ENCODE data around the gene NOPCHAP1.
"Not testable (repeated sequence)": the region's sequence is repeated elsewhere in the genome, so short reads cannot be mapped to it uniquely, and the experiment has no call there.

NOPCHAP1 gene

GRCh38 chr12:104964856-104965205 is 21.3 kb upstream of the NOPCHAP1 start:
- no peak for DNase-seq (ENCODE audit: low read depth)

- no peak for DNase-seq (ENCODE audit: low read depth)
Measured at GRCh38 chr12:104966677-104967076, 19.4 kb upstream of the NOPCHAP1 start.

- no peak for DNase-seq (ENCODE audit: low read depth)
Measured at GRCh38 chr12:104969343-104969742, 16.8 kb upstream of the NOPCHAP1 start.

- DNase-seq (ENCODE audit: low read depth) = no peak
Measured at GRCh38 chr12:104971306-104971705, 14.8 kb upstream of the NOPCHAP1 start.

- no peak for DNase-seq (ENCODE audit: low read depth)
Measured at GRCh38 chr12:104973250-104973649, 12.9 kb upstream of the NOPCHAP1 start.

GRCh38 chr12:104974626-104975290 is 11.4 kb upstream of the NOPCHAP1 start:
- DNase-seq (ENCODE audit: low read depth) = no peak

GRCh38 chr12:104975587-104976343 is 10.4 kb upstream of the NOPCHAP1 start:
- no peak for DNase-seq (ENCODE audit: low read depth)

GRCh38 chr12:104976703-104977102 is 9.4 kb upstream of the NOPCHAP1 start:
- DNase-seq (ENCODE audit: low read depth) = no peak

GRCh38 chr12:104977688-104978087 is 8.4 kb upstream of the NOPCHAP1 start:
- DNase-seq (ENCODE audit: low read depth) = not testable (repeated sequence)

- no peak for DNase-seq (ENCODE audit: low read depth)
Measured at GRCh38 chr12:104985206-104985605, 910 bp upstream of the NOPCHAP1 start.

- DNase-seq (ENCODE audit: low read depth) = no peak
Measured at GRCh38 chr12:104990950-104991349, 4.8 kb downstream of the NOPCHAP1 start.

- DNase-seq (ENCODE audit: low read depth) = no peak
Measured at GRCh38 chr12:104991565-104992128, 5.5 kb downstream of the NOPCHAP1 start.

GRCh38 chr12:104994336-104994735 is 8.2 kb downstream of the NOPCHAP1 start:
- no peak for DNase-seq (ENCODE audit: low read depth)

GRCh38 chr12:104997541-104997940 is 11.4 kb downstream of the NOPCHAP1 start:
- DNase-seq (ENCODE audit: low read depth) = no peak

- no peak for DNase-seq (ENCODE audit: low read depth)
Measured at GRCh38 chr12:104998423-104999346, 12.6 kb downstream of the NOPCHAP1 start.

- DNase-seq (ENCODE audit: low read depth) = no peak
Measured at GRCh38 chr12:104999347-104999685, 13.2 kb downstream of the NOPCHAP1 start.

GRCh38 chr12:105001476-105001875 is 15.4 kb downstream of the NOPCHAP1 start:
- no peak for DNase-seq (ENCODE audit: low read depth)

GRCh38 chr12:105013892-105014291 is 27.8 kb downstream of the NOPCHAP1 start:
- no peak for DNase-seq (ENCODE audit: low read depth)

GRCh38 chr12:105014603-105015002 is 28.5 kb downstream of the NOPCHAP1 start:
- no peak for DNase-seq (ENCODE audit: low read depth)

GRCh38 chr12:105015543-105015942 is 29.4 kb downstream of the NOPCHAP1 start:
- DNase-seq (ENCODE audit: low read depth) = no peak

- DNase-seq (ENCODE audit: low read depth) = no peak
Measured at GRCh38 chr12:105018012-105018411, 31.9 kb downstream of the NOPCHAP1 start.

- no peak for DNase-seq (ENCODE audit: low read depth)
Measured at GRCh38 chr12:105018776-105019175, 32.7 kb downstream of the NOPCHAP1 start.

Measured in fibroblast of the conjunctiva (primary cell).